ENCODE measurements around the gene ADCY5. TPM values are rescaled to one million over a fixed set of nuclear protein-coding genes. Genes with fewer than 3 reads are reported as not detected.

The ADCY5 gene
- total RNA-seq, 1 donor from 2014 or later, result not detected

DNA sequence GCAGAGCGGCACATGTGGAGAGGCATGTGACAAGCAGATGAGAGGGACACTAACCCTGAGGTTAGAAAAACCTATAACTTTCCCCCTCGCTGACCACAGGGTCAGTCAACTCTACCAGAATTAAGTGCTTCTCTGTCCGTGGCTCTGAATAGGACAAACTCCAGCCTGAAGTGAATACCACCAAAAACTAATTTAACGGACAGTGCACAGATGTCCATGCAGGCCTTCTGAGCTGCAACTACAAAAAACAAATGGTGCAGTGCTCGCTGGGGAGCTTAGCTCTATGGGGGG, 59.3 kb downstream of the ADCY5 start:
- H3K27me3 ChIP-seq (ENCODE audit: control insufficient read depth, insufficient read depth, low read length), result no peaks in the 10 kb centered on the region
- H3K36me3 ChIP-seq (ENCODE audit: control insufficient read depth, insufficient read depth, low read length), result no peaks in the 10 kb centered on the region
- FAIRE-seq (no peak), DNase-seq (ENCODE audit: low read depth) (no peak)
- TF ChIP-seq, protein P1, sequence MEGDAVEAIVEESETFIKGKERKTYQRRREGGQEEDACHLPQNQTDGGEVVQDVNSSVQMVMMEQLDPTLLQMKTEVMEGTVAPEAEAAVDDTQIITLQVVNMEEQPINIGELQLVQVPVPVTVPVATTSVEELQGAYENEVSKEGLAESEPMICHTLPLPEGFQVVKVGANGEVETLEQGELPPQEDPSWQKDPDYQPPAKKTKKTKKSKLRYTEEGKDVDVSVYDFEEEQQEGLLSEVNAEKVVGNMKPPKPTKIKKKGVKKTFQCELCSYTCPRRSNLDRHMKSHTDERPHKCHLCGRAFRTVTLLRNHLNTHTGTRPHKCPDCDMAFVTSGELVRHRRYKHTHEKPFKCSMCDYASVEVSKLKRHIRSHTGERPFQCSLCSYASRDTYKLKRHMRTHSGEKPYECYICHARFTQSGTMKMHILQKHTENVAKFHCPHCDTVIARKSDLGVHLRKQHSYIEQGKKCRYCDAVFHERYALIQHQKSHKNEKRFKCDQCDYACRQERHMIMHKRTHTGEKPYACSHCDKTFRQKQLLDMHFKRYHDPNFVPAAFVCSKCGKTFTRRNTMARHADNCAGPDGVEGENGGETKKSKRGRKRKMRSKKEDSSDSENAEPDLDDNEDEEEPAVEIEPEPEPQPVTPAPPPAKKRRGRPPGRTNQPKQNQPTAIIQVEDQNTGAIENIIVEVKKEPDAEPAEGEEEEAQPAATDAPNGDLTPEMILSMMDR (IDR thresholded peaks at IDR 0.05; ENCODE audit: insufficient read depth, low read length, severe bottlenecking), result no peak
- H3K4me3 ChIP-seq (ENCODE audit: low read depth, low read length), result no peak overlapping the region

DNA sequence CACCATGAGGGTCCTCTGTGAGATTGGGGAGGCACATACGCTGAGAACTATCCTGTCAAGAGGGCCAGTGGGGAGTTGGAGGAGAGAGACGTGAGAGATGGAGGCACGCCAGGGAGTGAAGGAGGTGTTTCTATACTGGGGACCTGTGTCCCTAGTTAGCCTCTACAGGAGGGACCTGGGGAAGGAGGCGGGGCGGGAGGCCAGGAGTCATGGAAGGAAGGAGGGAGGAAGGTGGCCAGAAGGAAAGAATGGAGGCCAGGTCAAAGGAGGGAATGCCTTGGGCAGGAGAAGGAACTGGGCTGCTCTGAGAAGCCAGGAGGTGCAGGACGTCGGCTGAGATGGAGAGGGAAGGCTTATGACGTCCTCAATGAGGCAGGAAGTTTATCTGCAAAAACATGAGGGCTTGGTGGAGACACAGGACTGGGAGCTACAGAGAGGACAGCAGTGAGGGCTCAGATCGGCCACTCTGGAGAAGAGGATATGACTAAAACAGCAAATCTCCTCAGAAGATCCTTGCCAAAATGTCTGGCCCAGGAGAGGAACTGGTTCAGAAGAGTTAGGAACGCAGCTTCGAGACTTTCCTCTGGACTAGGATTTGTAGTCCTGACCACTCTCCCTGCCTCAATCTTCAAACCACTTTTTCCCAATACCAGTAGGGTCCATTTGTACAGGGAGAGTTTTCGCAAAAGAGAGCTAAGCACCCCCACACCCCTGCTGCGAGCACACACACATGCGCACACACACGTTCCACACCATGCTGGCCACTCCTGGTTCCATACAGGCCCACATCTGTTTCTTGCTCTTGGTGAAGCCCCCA, 59.9 kb downstream of the ADCY5 start:
- DNase-seq (ENCODE audit: low read depth), result no peak
- no peak for FAIRE-seq
- no peak overlapping the region for H3K4me3 ChIP-seq (ENCODE audit: low read depth, low read length)
- H3K36me3 ChIP-seq (ENCODE audit: control insufficient read depth, insufficient read depth, low read length), result no peaks in the 10 kb centered on the region
- TF ChIP-seq, protein P1 (IDR thresholded peaks at IDR 0.05; ENCODE audit: insufficient read depth, low read length, severe bottlenecking), result no peak
- H3K27me3 ChIP-seq (ENCODE audit: control insufficient read depth, insufficient read depth, low read length), result no peaks in the 10 kb centered on the region

DNA sequence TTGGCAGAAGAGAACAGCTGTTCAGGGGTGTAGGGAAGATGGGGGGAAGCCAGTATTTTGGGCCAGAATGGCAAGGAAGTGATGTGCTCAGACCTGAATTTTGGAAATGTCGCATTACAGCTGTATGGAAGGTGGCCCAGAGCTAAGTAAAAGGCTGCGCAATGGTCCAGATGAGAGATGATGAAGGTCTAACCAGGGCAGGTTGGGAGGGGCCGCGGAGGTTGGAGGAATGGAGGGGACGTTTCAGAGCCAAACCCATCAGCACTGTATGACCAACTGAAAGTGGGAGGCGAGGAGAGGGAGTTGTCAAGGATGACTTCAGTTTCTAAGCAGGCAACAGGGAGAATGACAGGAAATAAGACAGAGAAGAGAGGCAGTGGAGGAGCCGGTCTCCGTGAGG, 60.8 kb downstream of the ADCY5 start:
- FAIRE-seq (no peak), DNase-seq (ENCODE audit: low read depth) (no peak)
- TF ChIP-seq, protein P1 (IDR thresholded peaks at IDR 0.05; ENCODE audit: insufficient read depth, low read length, severe bottlenecking), result no peak
- H3K36me3 ChIP-seq (ENCODE audit: control insufficient read depth, insufficient read depth, low read length), result no peaks in the 10 kb centered on the region
- H3K4me3 ChIP-seq (ENCODE audit: low read depth, low read length), result no peak overlapping the region
- no peaks in the 10 kb centered on the region for H3K27me3 ChIP-seq (ENCODE audit: control insufficient read depth, insufficient read depth, low read length)

DNA sequence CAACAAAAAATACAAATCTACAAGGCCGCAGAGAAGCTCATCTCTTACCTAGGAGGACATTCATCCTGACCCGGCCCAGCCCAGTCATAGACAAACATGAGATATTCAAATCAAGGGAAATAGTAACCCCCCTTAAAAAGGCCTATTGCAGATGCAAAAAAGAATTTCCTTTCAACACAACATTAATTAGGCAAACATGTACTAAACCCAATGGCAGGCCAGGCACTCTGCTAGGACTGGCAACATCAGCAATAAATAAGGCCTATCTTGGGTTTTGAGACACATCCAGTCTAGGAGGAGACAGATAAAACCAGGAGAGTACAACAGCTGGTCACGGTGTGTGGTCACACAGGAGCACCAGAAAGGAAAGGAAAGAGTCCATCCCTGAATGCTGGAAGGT, 61.4 kb downstream of the ADCY5 start:
- no peak for FAIRE-seq
- TF ChIP-seq, protein P1 (IDR thresholded peaks at IDR 0.05; ENCODE audit: insufficient read depth, low read length, severe bottlenecking), result no peak
- DNase-seq (ENCODE audit: low read depth), result no peak
- Histone ChIP-seq H3K4me3 (ENCODE audit: low read depth, low read length) (no peak overlapping the region), H3K36me3 (ENCODE audit: control insufficient read depth, insufficient read depth, low read length) (no peaks in the 10 kb centered on the region), H3K27me3 (ENCODE audit: control insufficient read depth, insufficient read depth, low read length) (no peaks in the 10 kb centered on the region)

DNA sequence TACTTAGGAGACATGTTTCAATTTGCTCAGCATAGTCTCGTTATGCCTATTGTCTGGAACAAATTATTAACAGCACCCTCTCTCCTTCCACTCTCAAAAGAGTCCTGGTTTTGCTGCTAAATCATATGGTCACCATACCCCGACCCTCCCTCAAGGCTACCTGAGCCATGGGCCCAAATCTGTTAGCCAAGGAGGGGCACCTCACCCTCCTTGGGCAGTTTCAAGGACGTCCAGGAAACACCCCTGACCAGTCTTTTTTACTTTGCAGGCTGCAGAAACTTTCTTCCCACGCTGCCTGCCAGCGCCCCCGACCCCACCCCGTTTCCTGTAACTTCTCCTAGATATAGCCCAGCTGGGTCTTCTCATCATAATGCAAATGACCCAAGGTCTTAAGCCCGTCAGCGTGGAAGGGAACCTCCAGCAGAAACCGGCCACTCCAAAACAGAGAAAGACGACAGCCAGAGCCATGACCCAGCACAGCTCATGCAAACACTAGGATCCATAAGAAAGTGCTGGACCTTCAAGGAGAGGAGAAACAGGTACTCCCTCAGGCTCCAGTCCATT, 62.3 kb downstream of the ADCY5 start:
- TF ChIP-seq, protein P1 (IDR thresholded peaks at IDR 0.05; ENCODE audit: insufficient read depth, low read length, severe bottlenecking), result no peak
- DNase-seq (ENCODE audit: low read depth), result no peak

More for the DNA sequence above, 62.3 kb downstream of the ADCY5 start:
- Histone ChIP-seq H3K4me3 (ENCODE audit: low read depth, low read length) (no peak overlapping the region), H3K36me3 (ENCODE audit: control insufficient read depth, insufficient read depth, low read length) (no peaks in the 10 kb centered on the region), H3K27me3 (ENCODE audit: control insufficient read depth, insufficient read depth, low read length) (no peaks in the 10 kb centered on the region)
- FAIRE-seq, result no peak

Data from bronchial epithelial cell (primary cell).